ENCODE results near the gene ALDH3A2.

GRCh38 chr17:19629449-19629848, 19.1 kb upstream of the ALDH3A2 start:
- TF ChIP-seq CTCF (IDR thresholded peaks at IDR 0.05) (no peak), EZH2 (IDR thresholded peaks at IDR 0.05; ENCODE audit: borderline replicate concordance, insufficient read depth, low read depth, low read length, poor library complexity, severe bottlenecking) (no peak)
